Endometrial microvascular endothelial cells (primary cell): ENCODE measurements around the gene CIRBP. TPM values are rescaled to one million over a fixed set of nuclear protein-coding genes. Genes with fewer than 3 reads are reported as not detected.
"Not testable (repeated sequence)": the region's sequence is repeated elsewhere in the genome, so short reads cannot be mapped to it uniquely, and the experiment has no call there.

Source experiments
- in situ Hi-C: cut with HindIII; loops from 2 replicates; pipeline ENCODE4 v1.10.0; 2017; ENCODE audit warnings: low sequenced_read_pairs, low pct_unique_long_range_greater_than_20kb; ENCODE audit errors: inconsistent ontology term
- total RNA-seq: library from RNA; depleted of rRNA; stranded (reverse); fragments of >200 nt; gene quantifications from one replicate; pipeline ENCODE4 v1.2.3, GENCODE V29; 2015; ENCODE audit errors: inconsistent ontology term

The CIRBP gene
- total RNA-seq, 1 donor from 2014 or later = 235 TPM

DNA sequence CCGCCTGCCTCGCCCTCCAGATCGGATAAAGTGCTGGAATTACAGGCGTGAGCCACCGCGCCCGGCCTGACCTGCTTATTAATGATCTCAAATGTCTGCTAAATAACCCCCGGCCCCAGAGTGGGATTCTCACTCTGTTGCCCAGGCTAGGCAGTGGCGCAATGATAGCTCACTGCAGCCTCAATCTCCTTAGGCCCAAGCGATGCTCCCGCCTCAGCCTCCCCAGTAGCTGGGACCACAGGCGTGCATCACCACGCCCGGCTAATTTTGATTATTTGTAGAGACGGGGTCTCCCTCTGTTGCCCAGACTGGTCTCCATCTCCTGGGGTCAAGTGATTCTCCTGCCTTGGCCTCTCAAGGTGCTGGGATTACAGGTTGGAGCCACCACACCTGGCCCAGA, 28.2 kb upstream of the CIRBP start:
- in situ Hi-C loops = no loop called here

DNA sequence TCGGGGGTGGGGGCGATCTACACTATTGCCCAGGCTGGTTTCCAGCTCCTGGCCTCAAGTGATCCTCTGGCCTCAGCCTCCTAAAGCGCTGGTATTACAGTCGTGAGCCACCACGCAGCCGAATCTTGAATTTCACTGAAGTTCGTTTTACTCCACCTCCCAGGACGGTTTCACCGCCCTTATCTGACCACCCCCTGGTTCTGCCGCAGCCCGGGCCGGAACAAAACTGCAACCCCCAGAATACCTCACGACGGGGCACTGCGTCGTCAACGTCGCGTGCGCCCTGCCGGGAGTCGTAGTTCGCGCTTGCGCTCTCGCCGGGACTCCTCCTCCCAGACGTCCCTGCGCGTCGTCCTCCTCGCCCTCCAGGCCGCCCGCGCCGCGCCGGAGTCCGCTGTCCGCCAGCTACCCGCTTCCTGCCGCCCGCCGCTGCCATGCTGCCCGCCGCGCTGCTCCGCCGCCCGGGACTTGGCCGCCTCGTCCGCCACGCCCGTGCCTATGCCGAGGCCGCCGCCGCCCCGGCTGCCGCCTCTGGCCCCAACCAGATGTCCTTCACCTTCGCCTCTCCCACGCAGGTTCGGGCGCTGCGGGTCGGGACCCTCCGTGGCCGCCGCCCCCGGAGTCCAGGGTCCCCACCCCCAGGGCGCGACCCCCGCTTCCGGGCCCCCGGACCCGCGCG, 27.6 kb upstream of the CIRBP start, which contains the start of gene ATP5F1D:
Gene ATP5F1D, plus strand, starts transcription at position 335 of the 679 bp plus-strand sequence. Its CDS starts 100 bp downstream, at position 435.
- in situ Hi-C loops = no loop called here

DNA sequence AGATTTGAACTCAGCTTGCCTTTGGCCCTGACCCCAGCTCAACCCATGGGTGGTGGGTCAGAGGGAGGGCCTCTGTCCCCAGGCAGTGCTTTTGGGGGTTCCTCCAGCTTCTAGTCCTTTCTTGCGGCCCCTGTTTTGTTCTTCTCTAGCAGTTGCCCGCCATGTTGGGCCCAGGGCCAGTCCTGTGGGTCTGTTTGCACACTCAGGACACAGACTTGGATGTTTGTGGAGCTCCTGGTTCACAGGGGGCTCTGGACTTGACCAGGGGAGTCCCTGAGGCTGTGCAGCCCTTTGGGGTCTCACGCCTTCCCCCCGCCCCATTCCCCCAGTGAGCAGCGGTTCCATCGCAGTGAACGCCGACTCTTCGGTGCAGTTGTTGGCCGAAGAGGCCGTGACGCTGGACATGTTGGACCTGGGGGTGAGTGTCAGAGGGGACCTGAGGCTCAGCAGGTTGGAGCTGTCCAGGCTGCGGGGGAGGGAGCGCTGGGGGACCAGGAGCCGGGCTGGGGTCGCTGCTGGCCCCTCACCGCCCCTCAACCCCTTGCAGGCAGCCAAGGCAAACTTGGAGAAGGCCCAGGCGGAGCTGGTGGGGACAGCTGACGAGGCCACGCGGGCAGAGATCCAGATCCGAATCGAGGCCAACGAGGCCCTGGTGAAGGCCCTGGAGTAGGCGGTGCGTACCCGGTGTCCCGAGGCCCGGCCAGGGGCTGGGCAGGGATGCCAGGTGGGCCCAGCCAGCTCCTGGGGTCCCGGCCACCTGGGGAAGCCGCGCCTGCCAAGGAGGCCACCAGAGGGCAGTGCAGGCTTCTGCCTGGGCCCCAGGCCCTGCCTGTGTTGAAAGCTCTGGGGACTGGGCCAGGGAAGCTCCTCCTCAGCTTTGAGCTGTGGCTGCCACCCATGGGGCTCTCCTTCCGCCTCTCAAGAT, 25.1 kb upstream of the CIRBP start:
- in situ Hi-C loops = no loop called here

DNA sequence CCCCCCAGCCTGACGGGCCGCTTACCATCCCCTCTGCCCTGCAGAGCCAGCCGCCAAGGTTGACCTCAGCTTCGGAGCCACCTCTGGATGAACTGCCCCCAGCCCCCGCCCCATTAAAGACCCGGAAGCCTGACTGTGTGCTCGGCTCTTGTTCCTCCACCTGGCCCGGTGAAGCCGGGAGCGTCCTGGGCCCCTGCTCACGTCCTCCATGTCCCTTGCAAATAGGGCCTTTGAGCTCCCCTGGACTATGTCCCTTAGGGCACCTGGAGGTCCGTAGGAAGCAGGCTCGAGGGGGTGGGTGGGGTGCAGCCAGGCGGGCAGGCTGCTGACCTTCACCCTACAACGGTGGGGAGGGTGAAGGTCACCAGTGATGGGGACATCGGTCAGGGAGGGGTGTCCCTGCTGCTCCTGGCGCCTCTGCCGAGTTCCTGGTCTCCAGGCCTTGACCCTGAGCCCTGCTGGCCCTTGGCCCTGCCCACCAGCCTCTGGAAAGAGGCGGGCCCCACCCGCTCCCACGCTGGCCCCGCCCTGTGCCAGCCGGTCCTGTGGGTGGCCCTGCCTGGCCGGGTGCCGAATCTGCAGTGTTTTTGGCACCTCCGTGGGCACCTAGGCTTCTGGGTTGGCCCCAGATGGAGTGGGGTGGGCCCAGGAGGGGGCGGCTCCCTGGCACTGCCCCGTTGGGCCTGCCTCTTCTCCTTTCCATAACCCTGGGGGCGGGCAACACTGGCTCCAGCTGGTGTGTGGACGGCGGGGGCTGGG, 24.3 kb upstream of the CIRBP start:
- in situ Hi-C loops = no loop called here

DNA sequence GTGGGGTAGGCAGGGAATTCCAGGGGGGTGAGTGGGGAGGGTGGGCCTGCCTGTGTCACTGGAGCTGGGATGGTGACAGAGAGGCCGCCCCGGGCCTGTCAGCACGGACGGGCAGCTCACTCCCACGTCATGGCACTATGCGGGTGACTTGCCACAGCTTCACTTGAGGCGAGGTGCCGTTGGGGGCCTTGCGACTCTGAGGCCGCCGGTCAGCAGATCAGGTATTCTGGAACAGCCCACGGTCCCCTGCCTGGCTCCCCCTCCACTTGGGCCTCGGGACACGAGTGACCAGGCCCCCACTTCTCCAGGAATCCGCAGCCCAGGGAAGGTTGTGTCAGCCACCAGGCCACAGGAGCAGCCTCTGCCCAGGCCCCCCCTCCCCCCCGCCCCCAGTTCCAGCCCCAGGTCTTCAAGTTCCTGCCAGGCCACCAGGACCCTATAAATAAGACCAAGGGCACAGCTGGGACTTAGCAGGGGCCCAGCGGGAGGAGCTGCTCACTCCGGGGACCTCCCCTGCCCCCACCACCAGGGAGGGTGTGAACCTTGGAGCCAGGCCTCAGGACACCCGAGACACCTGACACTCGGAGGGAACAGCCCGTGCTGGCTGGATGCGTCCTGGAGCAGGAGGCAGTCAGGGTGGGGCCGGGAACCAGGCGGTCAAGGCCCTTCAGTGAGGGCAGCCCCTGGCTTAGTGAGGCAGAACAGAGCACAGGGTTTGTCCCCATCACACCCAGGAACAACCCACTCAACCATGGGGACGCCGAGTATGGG, 23.5 kb upstream of the CIRBP start:
- in situ Hi-C loops = no loop called here

DNA sequence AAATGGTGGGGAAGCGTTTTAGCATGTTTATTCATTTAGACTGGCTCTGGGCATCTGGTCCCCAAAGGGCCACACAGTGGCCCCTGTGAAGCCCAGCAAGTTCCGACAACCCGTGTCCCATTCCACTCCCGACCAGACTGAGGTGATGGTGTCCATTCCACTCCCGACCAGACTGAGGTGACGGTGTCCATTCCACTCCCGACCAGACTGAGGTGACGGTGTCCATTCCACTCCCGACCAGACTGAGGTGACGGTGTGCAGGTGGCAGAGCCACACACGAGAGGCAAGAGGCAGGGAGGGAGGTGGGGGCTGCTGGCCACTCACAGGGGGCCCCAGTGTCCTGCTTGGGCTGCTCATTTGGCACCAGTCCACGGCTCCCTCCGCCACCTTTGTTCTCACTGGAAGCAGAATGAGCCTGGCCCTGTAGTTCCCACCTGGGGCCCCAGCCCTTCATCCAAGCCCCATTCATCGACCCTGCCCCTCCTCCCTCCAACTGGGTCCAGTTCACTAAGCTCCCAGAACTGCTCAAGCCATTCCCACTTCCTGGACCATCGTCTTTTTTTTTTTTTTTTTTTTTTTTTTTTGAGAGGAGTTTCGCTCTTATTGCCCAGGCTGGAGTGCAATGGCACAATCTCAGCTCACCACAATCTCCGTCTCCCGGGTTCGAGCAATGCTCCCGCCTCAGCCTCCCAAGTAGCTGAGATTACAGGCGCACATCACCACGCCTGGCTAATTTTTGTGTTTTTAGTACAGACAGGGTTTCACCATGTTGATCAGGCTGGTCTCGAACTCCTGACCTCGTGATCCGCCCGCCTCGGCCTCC, 22.7 kb upstream of the CIRBP start:
- in situ Hi-C loops = not testable (repeated sequence)

DNA sequence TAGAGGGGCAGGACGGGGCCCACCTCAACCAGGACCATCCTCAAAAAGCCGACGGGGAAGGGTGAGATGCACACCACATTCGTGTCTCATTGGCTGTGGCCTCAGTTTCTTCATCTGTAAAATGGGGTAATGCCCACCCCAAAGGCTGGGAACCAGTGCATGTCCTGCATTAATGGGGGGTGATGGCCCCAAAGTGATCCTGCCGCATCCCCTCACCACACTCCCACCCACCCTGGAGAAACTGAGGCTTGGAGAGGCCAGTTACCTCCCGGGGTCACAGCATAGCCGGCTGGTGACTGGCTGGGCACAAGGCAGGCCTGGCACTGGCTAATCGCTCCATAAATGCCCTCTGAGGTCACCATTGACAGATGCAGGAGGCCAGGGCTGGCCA, 21.4 kb upstream of the CIRBP start:
- in situ Hi-C loops = no loop called here

DNA sequence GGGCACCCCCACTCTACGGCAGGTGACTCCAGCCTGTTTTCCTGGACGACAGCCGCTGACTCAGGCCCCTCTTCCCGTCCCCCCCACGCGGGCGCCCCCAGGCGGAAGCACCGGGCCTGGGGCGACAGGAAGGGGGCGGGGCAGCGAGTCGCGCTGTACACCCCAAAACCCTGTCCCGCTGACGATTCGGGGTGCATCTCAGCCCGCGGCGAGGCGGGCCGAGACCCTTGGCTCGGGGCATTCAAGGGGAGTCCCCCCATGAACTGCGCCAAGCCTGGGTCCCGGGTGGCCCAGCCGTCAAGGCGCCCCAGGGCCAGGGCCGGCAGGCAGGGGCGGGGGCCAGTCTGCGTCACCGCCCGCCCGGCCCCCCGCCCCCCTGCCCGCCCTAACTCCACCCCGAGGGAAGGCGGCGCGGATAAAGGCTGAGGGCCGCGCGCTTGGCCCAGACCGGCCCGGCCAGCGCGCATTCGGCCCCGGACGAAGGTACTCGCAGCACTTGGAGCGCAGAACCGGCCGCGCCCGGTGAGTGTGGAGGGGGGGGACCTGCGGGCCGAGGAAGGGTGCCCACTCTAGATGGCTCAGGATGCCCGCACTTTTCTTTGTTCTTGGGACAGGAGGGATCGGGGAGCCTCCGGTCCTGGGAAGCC, 20.9 kb upstream of the CIRBP start, which contains the start of gene MIDN:
Gene MIDN, plus strand, starts transcription at position 445 of the 647 bp plus-strand sequence. CDS start 1,714 bp downstream, outside the sequence.
- in situ Hi-C loops = no loop called here

DNA sequence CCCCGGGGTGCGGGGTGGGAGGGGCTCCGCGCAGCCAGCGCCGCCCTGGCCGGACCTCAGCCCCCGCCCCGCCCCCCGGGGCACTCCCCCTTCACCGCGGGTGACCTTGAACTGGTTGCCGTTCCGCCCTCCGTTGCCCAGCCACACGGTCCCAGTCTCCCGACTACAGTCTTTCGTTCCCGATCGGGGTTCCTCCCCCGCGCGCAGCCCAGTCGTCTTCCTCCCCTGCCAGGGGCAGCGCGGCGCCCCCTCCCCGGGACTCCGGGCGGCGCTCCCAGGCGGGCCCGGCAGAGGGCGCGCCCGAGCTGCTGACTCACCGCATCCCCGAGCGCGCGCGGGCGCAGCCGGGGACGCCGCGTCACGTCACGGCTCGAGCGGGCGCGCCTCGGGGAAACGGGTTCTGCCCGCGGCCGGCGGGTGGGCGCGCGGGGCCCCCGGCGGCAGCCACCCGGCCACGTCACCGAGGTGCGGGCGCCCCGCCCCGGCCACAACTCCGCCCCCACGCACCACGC, 20.3 kb upstream of the CIRBP start:
- in situ Hi-C loops = no loop called here

DNA sequence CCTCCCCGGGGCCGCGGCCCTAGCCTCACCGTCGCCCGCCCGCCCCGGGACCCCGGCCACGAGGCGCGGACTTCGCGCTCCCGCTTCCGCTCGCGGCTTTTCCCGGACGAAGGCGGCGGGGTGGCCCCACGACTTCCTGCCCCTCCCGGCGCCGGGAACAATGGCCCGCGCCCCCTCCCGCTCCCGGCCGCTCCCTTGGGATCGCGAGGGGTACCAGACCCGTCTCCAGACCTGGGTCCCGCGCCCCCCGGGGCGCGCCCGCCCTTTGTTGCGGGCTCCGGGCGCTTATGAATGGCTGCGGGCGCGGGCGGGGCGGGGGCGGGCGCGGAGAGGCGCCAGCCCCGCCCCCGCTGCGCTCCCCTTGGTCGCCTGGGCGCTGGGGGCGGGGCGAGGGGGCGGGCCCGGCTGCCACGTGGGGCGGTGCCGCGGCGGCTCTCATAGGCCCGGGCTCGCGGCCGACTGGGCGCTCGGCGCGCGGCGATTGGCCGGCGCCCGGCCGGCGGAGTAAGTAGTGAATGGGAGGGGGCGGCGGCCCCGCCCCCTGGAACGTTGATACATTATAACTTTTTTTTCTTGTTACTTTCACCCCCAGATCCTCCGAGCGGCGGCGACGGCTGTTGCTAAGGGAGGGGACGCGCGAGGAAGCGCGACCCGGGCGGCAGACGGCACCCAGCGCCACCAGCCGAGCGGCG, 19.7 kb upstream of the CIRBP start:
- in situ Hi-C loops = no loop called here

DNA sequence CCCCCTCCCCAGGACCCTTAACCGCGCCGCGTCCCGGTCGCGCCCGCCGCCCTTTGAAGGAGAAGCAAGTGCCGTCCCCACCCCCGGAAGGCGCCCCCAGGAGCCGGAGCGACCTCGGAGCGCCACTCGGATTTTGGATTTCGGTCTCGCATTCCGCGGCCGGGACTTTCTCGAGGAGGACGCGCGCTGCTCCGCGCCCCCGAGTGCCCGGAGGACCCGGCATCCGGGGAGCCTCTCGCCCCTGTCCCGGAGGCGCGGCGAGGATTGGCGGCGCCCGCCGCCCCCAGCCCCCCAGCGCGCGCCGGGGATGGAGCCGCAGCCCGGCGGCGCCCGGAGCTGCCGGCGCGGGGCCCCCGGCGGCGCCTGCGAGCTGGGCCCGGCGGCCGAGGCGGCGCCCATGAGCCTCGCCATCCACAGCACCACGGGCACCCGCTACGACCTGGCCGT, 19.1 kb upstream of the CIRBP start:
- in situ Hi-C loops = no loop called here

DNA sequence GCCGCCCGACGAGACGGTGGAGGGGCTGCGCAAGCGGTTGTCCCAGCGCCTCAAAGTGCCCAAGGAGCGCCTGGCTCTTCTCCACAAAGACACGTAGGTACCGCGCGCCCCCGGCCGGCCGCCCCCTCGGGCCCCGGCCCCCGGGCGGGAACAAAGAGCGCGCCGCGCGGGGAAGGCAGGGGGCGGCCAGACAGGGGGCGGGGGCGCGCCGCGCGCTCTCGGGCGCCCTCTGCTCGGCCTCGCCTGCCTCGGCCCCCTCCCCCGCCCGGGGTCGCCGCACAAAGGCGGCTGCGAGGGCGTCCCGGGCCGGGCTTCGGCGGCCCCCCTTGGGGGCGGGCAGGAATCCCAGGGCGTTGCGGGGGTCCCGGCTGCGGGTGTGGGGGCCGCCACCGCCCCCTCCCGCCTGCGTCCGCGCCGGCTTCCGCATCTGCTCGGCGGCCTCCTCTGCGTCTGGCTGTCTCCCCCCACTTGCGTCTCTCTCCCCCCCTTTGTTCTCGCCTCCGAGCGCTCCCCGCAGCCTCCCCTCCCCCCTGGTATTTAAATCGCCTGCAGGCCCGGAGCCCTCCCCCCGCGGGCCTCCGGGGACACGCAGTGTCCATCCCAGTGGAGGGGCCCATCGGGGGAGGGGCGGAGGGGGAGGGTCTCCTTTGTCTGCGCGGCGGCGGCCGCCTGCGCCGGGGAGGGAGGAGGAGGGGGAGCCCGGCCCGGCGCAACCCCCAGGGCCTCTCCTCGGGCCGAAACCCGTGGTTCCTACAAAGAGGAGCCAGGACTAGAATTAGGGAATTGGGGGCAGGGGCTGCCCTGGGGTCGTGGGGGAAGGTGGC, 18.5 kb upstream of the CIRBP start:
- in situ Hi-C loops = no loop called here

DNA sequence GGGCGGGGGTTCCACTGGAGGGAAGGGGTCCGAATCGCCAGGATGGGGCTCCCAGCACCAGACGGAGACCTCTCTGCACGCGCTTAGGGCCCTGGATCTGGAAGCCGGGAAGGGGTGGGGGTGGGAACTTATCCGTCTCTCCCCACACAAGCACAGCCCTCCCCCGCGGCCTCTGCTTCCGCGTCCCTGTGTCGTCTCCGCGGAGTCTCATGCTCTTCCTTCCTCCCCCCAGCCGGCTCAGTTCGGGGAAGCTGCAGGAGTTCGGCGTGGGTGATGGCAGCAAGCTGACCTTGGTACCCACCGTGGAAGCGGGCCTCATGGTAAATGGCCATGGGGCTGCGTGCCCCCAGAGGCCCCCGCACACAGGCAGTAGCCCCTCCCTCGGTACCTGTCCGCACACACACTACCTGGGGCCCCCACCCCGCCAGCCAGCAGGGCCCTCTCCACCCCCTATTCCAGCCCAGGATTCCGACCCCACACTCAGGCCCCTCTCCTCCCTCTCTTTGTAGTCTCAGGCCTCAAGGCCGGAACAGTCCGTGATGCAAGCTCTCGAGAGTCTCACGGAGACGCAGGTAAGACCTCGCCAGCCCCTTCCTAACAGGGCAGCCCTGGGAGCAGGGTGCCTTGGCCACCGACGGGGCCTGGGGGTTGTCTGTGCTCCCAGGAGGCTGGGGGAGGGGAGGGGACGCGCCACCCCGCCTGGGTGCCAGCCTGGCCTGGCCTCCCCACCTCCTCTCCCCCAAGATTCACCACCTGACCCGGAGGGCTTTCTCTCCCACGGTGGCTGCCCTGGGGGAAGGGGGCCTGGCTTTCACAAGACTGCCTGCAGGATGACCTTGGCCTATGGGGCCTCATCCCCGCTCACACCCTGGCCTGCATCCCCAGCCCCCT, 17.6 kb upstream of the CIRBP start:
- in situ Hi-C loops = no loop called here

DNA sequence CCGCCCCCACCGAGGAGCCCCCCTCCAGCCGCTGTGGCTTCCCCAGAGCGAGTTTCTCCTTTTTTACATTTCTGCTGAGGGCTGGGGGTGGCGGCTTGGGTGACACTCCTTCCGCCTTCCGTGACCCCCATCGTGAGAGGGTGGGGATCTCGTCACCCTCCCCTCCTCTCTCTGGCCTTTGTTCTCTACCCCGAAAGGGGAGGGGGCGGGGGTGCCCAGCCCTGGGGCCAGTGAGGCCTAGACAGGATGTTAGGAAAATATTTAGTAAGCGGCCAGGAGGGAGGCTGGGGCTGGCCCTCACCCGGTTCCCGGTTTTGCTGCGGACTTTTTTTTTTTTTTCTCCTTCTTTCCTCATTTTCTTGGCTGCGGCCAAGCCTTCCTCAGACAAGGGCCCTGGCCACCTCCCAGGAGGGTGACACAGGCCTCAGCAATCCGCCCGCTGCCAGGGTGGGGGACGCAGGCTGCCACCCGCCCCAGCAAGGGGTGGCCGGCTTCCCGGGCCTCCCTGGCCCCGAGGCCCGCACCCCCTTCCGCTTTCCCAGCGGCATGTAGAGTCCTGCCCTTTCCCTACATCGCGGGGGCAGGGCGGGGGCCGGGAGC, 16.8 kb upstream of the CIRBP start:
- in situ Hi-C loops = no loop called here
